GM18502 (cell line): ENCODE results near the gene DNAH17.

Source experiments
- ATAC-seq: cut with Tn5 transposase; IDR thresholded peaks from one replicate; pipeline ENCODE4 v1.9.1; 2021; ENCODE audit warnings: mild to moderate bottlenecking; ENCODE audit not compliant: unreplicated experiment, poor library complexity

Gene DNAH17

GRCh38 chr17:78555746-78556401, 21.3 kb downstream of the DNAH17 start:
- no peak for ATAC-seq

GRCh38 chr17:78550464-78550863, 26.7 kb downstream of the DNAH17 start:
- no peak for ATAC-seq

GRCh38 chr17:78548725-78549124, 28.5 kb downstream of the DNAH17 start:
- ATAC-seq = no peak

- no peak for ATAC-seq
Measured at GRCh38 chr17:78547035-78547434, 30.2 kb downstream of the DNAH17 start.

GRCh38 chr17:78546476-78546875, 30.7 kb downstream of the DNAH17 start:
- no peak for ATAC-seq

- ATAC-seq = no peak
Measured at GRCh38 chr17:78544881-78545755, 32.1 kb downstream of the DNAH17 start.

- ATAC-seq = no peak
Measured at GRCh38 chr17:78541488-78542206, 35.5 kb downstream of the DNAH17 start.

- ATAC-seq = no peak
Measured at GRCh38 chr17:78539781-78540180, 37.4 kb downstream of the DNAH17 start.

- ATAC-seq = no peak
Measured at GRCh38 chr17:78538033-78538776, 39.0 kb downstream of the DNAH17 start.

GRCh38 chr17:78537217-78537860, 39.9 kb downstream of the DNAH17 start:
- ATAC-seq = no peak

GRCh38 chr17:78535273-78536197, 41.7 kb downstream of the DNAH17 start:
- no peak for ATAC-seq

- ATAC-seq = no peak
Measured at GRCh38 chr17:78534492-78535272, 42.5 kb downstream of the DNAH17 start.

- ATAC-seq = no peak
Measured at GRCh38 chr17:78532922-78533640, 44.1 kb downstream of the DNAH17 start.

- no peak for ATAC-seq
Measured at GRCh38 chr17:78532311-78532710, 44.9 kb downstream of the DNAH17 start.

GRCh38 chr17:78530675-78531074, 46.5 kb downstream of the DNAH17 start:
- no peak for ATAC-seq

- ATAC-seq = no peak
Measured at GRCh38 chr17:78529871-78530670, 47.1 kb downstream of the DNAH17 start.

- no peak for ATAC-seq
Measured at GRCh38 chr17:78529251-78529650, 47.9 kb downstream of the DNAH17 start.
